Endothelial cell of umbilical vein (primary cell): Measurements from ENCODE around the gene MBD3.

Experiments used
- MAX ChIP-seq: IDR thresholded peaks from 2 replicates; pipeline ENCODE4 v1.6.1; 2011; ENCODE audit not compliant: insufficient read depth, insufficient read length
- MYC ChIP-seq: IDR thresholded peaks from one replicate; pipeline ENCODE4 v1.6.1; 2011; ENCODE audit warnings: mild to moderate bottlenecking, low read depth, low read length
- POLR2A ChIP-seq: IDR thresholded peaks from 2 replicates; pipeline ENCODE4 v1.6.1; 2012; ENCODE audit warnings: low read depth, mild to moderate bottlenecking, control low read depth, low read length
- POLR2AphosphoS5 ChIP-seq: IDR thresholded peaks from 2 replicates; pipeline ENCODE4 v1.6.1; 2012; ENCODE audit warnings: low read depth, mild to moderate bottlenecking, control low read depth, low read length, moderate library complexity; ENCODE audit not compliant: insufficient read depth
- TF ChIP-seq, protein P1 (sequence below), 2 donors: IDR thresholded peaks; 1 replicate in 1 of 2; 2 replicates in 1 of 2; pipeline ENCODE4 v1.5.1; 2011; ENCODE audit warnings: low read length in 2 of 2, mild to moderate bottlenecking in 2 of 2, moderate library complexity in 2 of 2, control low read depth in 1 of 2, inconsistent platforms in 1 of 2, low read depth in 1 of 2; ENCODE audit not compliant: insufficient read depth in 1 of 2; ENCODE audit errors: extremely low read depth in 1 of 2

DNA sequence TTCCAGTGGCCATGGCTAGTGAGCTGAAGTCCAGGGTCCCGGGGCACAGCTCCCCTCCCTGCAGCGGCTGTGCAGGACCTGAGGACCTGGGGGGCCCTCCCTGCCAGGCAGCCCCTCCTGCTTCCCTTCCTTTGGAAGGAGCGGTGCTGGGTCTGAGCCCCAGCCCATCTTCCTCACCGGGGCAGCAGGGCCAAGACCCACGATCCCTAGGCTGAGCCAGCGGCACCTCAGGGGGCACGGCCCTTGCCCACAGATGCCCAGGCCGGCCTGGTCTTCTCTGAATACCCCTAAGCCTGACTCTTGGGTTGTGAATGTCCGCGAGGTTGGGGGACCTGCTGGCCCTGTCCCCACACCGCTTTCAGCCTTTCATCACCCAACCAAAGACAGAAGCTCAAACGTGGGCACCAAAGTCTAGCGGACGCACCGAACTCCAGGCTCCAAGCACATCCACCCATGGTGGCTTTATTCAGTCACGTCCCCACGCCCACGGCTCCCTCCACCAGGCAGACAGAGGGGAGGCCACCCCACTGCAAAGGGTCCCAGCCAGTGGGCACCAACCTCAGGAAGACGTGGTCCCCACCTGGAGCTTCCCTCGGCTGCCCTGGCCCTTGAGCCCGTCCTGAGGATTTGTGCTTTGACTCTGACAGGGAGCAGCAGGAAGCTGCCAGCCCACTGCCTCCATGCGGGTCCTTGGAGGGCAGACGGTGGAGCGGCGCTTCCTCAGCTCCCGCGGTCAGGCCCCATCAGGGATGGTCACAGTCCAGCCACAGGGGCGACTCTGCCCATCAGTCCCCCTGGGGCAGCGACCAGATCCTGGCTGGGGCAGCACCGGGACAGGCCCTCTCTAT, 16.2 kb downstream of the MBD3 start:
- TF ChIP-seq POLR2AphosphoS5 (no peak), MAX (no peak), MYC (no peak), POLR2A (no peak)
- TF ChIP-seq, protein P1, sequence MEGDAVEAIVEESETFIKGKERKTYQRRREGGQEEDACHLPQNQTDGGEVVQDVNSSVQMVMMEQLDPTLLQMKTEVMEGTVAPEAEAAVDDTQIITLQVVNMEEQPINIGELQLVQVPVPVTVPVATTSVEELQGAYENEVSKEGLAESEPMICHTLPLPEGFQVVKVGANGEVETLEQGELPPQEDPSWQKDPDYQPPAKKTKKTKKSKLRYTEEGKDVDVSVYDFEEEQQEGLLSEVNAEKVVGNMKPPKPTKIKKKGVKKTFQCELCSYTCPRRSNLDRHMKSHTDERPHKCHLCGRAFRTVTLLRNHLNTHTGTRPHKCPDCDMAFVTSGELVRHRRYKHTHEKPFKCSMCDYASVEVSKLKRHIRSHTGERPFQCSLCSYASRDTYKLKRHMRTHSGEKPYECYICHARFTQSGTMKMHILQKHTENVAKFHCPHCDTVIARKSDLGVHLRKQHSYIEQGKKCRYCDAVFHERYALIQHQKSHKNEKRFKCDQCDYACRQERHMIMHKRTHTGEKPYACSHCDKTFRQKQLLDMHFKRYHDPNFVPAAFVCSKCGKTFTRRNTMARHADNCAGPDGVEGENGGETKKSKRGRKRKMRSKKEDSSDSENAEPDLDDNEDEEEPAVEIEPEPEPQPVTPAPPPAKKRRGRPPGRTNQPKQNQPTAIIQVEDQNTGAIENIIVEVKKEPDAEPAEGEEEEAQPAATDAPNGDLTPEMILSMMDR (IDR thresholded peaks at IDR 0.05; ENCODE audit: extremely low read depth in 1 of 2, insufficient read depth in 1 of 2, low read depth in 1 of 2, low read length in 2 of 2): no peak
